Measurements from ENCODE around the gene PLA2G1B. TPM values are rescaled to one million over a fixed set of nuclear protein-coding genes. Genes with fewer than 3 reads are reported as not detected.

Gene PLA2G1B
- total RNA-seq, 4 donors from 2014 or later, result not detected

- Histone ChIP-seq H3K27ac (peak overlapping the region; percentile 68 to 82 (median 77)), H3K4me1 (peaks cover 6 to 8% of the 10 kb centered on the region in 2 donors), H3K36me3 (no peaks in the 10 kb centered on the region), H3K4me3 (replicated peaks in 1 of 3) (peak overlapping the region in 2 of 3 donors; percentile 37 to 42), H3K27me3 (no peaks in the 10 kb centered on the region), H3K9me3 (no peaks in the 10 kb centered on the region)
- intact Hi-C loops (cut with DNase I), result no loop called here
- peak; percentile 99 for DNase-seq
- TF ChIP-seq CTCF (IDR thresholded peaks at IDR 0.05), result peak in 4 of 6 experiments; percentile 58 to 71 (median 60)
- peak in 1 of 2 donors; percentile 93 for TF ChIP-seq POLR2A (IDR thresholded peaks at IDR 0.05)
- WGBS, 2 donors, result 3% methylated on average over 36 of the region's 42 CpGs
Measured at GRCh38 chr12:120317224-120318105, 10.1 kb downstream of the PLA2G1B start.

- no peaks in the 10 kb centered on the region for H3K9me3 ChIP-seq
- H3K36me3 ChIP-seq, result no peaks in the 10 kb centered on the region
- DNase-seq, result no peak
- no peak for TF ChIP-seq CTCF (IDR thresholded peaks at IDR 0.05)
- no peak for TF ChIP-seq POLR2A (IDR thresholded peaks at IDR 0.05)
- intact Hi-C loops (cut with DNase I), result no loop called here
- WGBS, 2 donors, result 42 to 50% methylated on average over 9 of the region's 9 CpGs
- peaks cover 6 to 8% of the 10 kb centered on the region in 2 donors for H3K4me1 ChIP-seq
- peak overlapping the region; percentile 68 to 82 (median 77) for H3K27ac ChIP-seq
- H3K27me3 ChIP-seq, result no peaks in the 10 kb centered on the region
- H3K4me3 ChIP-seq (replicated peaks in 1 of 3), result peak overlapping the region in 2 of 3 donors; percentile 37 to 42
Measured at GRCh38 chr12:120316798-120317223, 10.8 kb downstream of the PLA2G1B start.

GRCh38 chr12:120314220-120314619 is 13.4 kb downstream of the PLA2G1B start:
- no peaks in the 10 kb centered on the region for H3K27me3 ChIP-seq
- peaks cover 6 to 8% of the 10 kb centered on the region in 2 donors for H3K4me1 ChIP-seq
- TF ChIP-seq POLR2A (IDR thresholded peaks at IDR 0.05), result no peak
- TF ChIP-seq CTCF (IDR thresholded peaks at IDR 0.05), result no peak
- 59 to 67% methylated on average over 5 of the region's 5 CpGs for WGBS, 2 donors
- no peak for DNase-seq
- no peaks in the 10 kb centered on the region for H3K36me3 ChIP-seq
- intact Hi-C loops (cut with DNase I), result no loop called here
- H3K9me3 ChIP-seq, result no peaks in the 10 kb centered on the region
- no peak overlapping the region for H3K4me3 ChIP-seq (replicated peaks in 1 of 3)
- no peak overlapping the region for H3K27ac ChIP-seq

GRCh38 chr12:120301962-120302815 is 25.4 kb downstream of the PLA2G1B start, which contains the start of gene SIRT4:
TSS of gene SIRT4 (plus strand) at chr12:120302321. CDS start at chr12:120303562, 1,241 bp downstream.
- H3K27me3 ChIP-seq, result no peaks in the 10 kb centered on the region
- intact Hi-C loops (cut with DNase I), result no loop called here
- H3K36me3 ChIP-seq, result no peaks in the 10 kb centered on the region
- H3K4me1 ChIP-seq, result no peaks in the 10 kb centered on the region
- H3K27ac ChIP-seq, result peak within 1 kb of the TSS in 2 of 3 donors; percentile 52 to 59
- H3K4me3 ChIP-seq (replicated peaks in 1 of 3), result peak within 1 kb of the TSS; percentile 28 to 65 (median 41)
- DNase-seq, result peak; percentile 90 to 91
- no peaks in the 10 kb centered on the region for H3K9me3 ChIP-seq
- TF ChIP-seq POLR2A (IDR thresholded peaks at IDR 0.05), result peak in 1 of 2 donors; percentile 42
- peak; percentile 26 to 71 (median 60) for TF ChIP-seq CTCF (IDR thresholded peaks at IDR 0.05)
- 10 to 11% methylated on average over 31 of the region's 31 CpGs for WGBS, 2 donors
